HG03097 (cell line): Measurements from ENCODE around the gene PLS1.
"Not testable (repeated sequence)": the region's sequence is repeated elsewhere in the genome, so short reads cannot be mapped to it uniquely, and the experiment has no call there.

ENCODE experiments used
- ATAC-seq: cut with Tn5 transposase; IDR thresholded peaks from one replicate; pipeline ENCODE4 v1.9.1; 2021; ENCODE audit not compliant: unreplicated experiment, low FRiP score

PLS1 gene

GRCh38 chr3:142680710-142681109 lies 84.5 kb downstream of the PLS1 start:
- no peak for ATAC-seq

GRCh38 chr3:142690613-142691012 lies 94.4 kb downstream of the PLS1 start:
- ATAC-seq, result no peak

GRCh38 chr3:142691527-142691926 lies 95.3 kb downstream of the PLS1 start:
- ATAC-seq, result no peak

- ATAC-seq, result no peak
Measured at GRCh38 chr3:142693136-142693853, 97.1 kb downstream of the PLS1 start.

- ATAC-seq, result no peak
Measured at GRCh38 chr3:142694225-142694624, 98.0 kb downstream of the PLS1 start.

GRCh38 chr3:142705198-142705597 lies 109.0 kb downstream of the PLS1 start:
- ATAC-seq, result no peak

GRCh38 chr3:142706321-142707127 lies 110.3 kb downstream of the PLS1 start:
- ATAC-seq, result no peak

GRCh38 chr3:142709207-142709606 lies 113.0 kb downstream of the PLS1 start:
- ATAC-seq, result no peak

- ATAC-seq, result not testable (repeated sequence)
Measured at GRCh38 chr3:142714882-142715281, 118.7 kb downstream of the PLS1 start.

- ATAC-seq, result no peak
Measured at GRCh38 chr3:142716102-142716501, 119.9 kb downstream of the PLS1 start.

- ATAC-seq, result peak; percentile 5
Measured at GRCh38 chr3:142723665-142723967, 127.4 kb downstream of the PLS1 start.

GRCh38 chr3:142723968-142724681 lies 127.9 kb downstream of the PLS1 start, which contains the start of gene TRPC1:
Gene TRPC1 (plus strand): TSS chr3:142724034. CDS start chr3:142724560, 526 bp downstream.
- ATAC-seq, result peak; percentile 97

GRCh38 chr3:142724682-142725356 lies 128.6 kb downstream of the PLS1 start:
- no peak for ATAC-seq

- no peak for ATAC-seq
Measured at GRCh38 chr3:142725357-142725739, 129.2 kb downstream of the PLS1 start.

- no peak for ATAC-seq
Measured at GRCh38 chr3:142726017-142726416, 129.8 kb downstream of the PLS1 start.

- no peak for ATAC-seq
Measured at GRCh38 chr3:142732066-142732465, 135.9 kb downstream of the PLS1 start.

GRCh38 chr3:142734834-142735233 lies 138.6 kb downstream of the PLS1 start:
- ATAC-seq, result no peak

- no peak for ATAC-seq
Measured at GRCh38 chr3:142735462-142735861, 139.3 kb downstream of the PLS1 start.

- ATAC-seq, result no peak
Measured at GRCh38 chr3:142738396-142738795, 142.2 kb downstream of the PLS1 start.

- no peak for ATAC-seq
Measured at GRCh38 chr3:142746646-142747045, 150.5 kb downstream of the PLS1 start.

- ATAC-seq, result not testable (repeated sequence)
Measured at GRCh38 chr3:142750531-142750930, 154.3 kb downstream of the PLS1 start.
